Measurements from ENCODE around the gene OPN1LW. TPM values are rescaled to one million over a fixed set of nuclear protein-coding genes. Genes with fewer than 3 reads are reported as not detected.

OPN1LW gene
- total and polyA plus RNA-seq, 5 experiments from 2014 or later = not detected

- peaks cover 0 to 8% (median 0%) of the 10 kb centered on the region in 9 donors for H3K9me3 Mint-ChIP-seq
- ATAC-seq (no peak), DNase-seq (no peak)
- peaks cover 0 to 6% (median 4%) of the 10 kb centered on the region in 4 donors for H3K4me1 Mint-ChIP-seq
- H3K36me3 Mint-ChIP-seq = no peaks in the 10 kb centered on the region
- no peak overlapping the region for H3K4me3 Mint-ChIP-seq
- no peaks in the 10 kb centered on the region for H3K27me3 Mint-ChIP-seq
- no peak overlapping the region for H3K27ac Mint-ChIP-seq
- POLR2A ChIA-PET = no interaction called here
These were observed 26.5 kb upstream of the OPN1LW start for GRCh38 chrX:154117566-154117965.

DNA sequence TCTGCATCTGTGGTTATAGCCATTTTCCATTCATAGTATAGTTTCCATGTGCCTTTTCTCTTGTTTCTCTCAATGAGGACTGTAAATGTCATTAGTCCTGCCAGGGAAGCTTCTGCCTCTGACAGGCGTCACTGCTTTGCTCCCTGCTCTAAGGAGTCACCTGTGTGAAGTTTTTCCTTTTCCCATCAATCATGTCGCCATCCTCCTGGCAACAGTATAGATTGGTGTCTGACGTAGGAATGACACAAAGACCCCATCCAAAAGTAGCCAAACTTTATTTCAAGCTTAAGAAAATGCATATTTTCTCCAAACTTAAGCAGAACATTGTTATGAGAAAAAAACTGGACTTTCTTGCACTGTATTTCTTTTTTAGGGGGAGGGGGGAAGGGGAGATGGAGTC is 23.5 kb upstream of the OPN1LW start:
- Mint-ChIP-seq H3K27me3 (no peaks in the 10 kb centered on the region), H3K36me3 (no peaks in the 10 kb centered on the region), H3K27ac (no peak overlapping the region), H3K9me3 (peaks cover 0 to 8% (median 0%) of the 10 kb centered on the region in 9 donors), H3K4me1 (peaks cover 3 to 32% (median 16%) of the 10 kb centered on the region in 4 donors), H3K4me3 (no peak overlapping the region)
- ATAC-seq (no peak), DNase-seq (no peak)
- POLR2A ChIA-PET = interaction anchor here (0.6 kb wide), 1 partner anchor 18 kb away, joined by 3 read pairs; no protein-coding TSS in a partner anchor

DNA sequence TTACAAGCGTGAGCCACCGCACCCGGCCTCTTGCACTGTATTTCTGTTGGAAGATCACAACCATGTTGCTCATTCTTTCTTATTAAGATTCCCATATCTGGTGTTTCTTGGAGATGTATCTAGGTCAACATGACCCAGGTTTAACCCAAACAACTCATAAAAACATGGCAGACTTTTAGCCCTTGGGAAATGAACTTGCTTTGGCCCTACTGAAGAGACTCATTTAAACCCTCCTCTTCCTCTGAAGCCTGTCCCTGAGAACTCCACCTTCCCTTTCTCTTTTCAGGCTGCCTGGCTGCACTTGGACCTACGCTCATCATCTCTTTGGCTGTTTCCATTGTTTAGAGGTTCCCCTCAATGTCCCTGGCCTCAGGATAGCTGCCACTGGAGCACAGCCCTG is 22.8 kb upstream of the OPN1LW start:
- DNase-seq = no peak
- Mint-ChIP-seq H3K4me3 (no peak overlapping the region), H3K27me3 (no peaks in the 10 kb centered on the region), H3K4me1 (peaks cover 3 to 36% (median 18%) of the 10 kb centered on the region in 4 donors), H3K27ac (no peak overlapping the region), H3K36me3 (no peaks in the 10 kb centered on the region), H3K9me3 (peaks cover 0 to 8% (median 0%) of the 10 kb centered on the region in 9 donors)
- no peak for ATAC-seq
- POLR2A ChIA-PET = no interaction called here

DNA sequence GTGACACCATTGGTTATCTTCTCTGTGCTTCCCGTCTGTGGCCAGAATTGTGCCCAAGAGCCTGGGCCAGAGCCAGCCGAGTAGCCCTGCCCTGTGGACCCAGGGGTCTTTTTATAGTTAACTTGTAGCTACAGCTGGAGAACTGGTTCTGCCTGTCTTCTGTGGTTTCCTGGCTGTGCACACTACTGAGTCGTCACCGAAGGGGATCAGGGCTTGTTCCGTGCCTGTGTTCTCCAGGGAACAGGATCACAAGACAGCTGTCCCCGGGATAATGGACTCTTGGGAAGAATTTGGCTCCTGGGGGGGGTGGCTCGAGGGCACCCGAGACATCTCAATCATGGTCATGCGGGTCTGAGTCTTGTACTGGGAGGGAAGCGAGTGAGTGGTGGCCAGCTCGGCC is 22.1 kb upstream of the OPN1LW start:
- H3K4me1 Mint-ChIP-seq = peaks cover 3 to 36% (median 18%) of the 10 kb centered on the region in 4 donors
- H3K36me3 Mint-ChIP-seq = no peaks in the 10 kb centered on the region
- H3K27me3 Mint-ChIP-seq = no peaks in the 10 kb centered on the region
- DNase-seq (no peak), ATAC-seq (no peak)
- H3K4me3 Mint-ChIP-seq = no peak overlapping the region
- peaks cover 0 to 8% (median 0%) of the 10 kb centered on the region in 9 donors for H3K9me3 Mint-ChIP-seq
- peak overlapping the region in 2 of 10 donors; percentile 53 for H3K27ac Mint-ChIP-seq
- POLR2A ChIA-PET = no interaction called here

GRCh38 chrX:154123241-154124219 is 20.5 kb upstream of the OPN1LW start:
- peak overlapping the region in 7 of 10 donors; percentile 16 to 84 (median 56) for H3K27ac Mint-ChIP-seq
- ATAC-seq = peak; percentile 72 to 84
- no peaks in the 10 kb centered on the region for H3K36me3 Mint-ChIP-seq
- peaks cover 0 to 8% (median 0%) of the 10 kb centered on the region in 9 donors for H3K9me3 Mint-ChIP-seq
- POLR2A ChIA-PET = interaction anchor here (0.6 to 2.1 kb wide), 2 partner anchors 25 to 246 kb away, joined by 3 to 5 read pairs; partner anchors contain the start of gene MECP2
- H3K27me3 Mint-ChIP-seq = no peaks in the 10 kb centered on the region
- H3K4me1 Mint-ChIP-seq = peaks cover 3 to 36% (median 18%) of the 10 kb centered on the region in 4 donors
- peak in 4 of 10 donors; percentile 2 to 36 (median 20) for DNase-seq
- peak overlapping the region in 7 of 10 donors; percentile 32 to 72 (median 50) for H3K4me3 Mint-ChIP-seq

GRCh38 chrX:154125391-154126040 is 18.5 kb upstream of the OPN1LW start:
- Mint-ChIP-seq H3K27me3 (no peaks in the 10 kb centered on the region), H3K9me3 (peaks cover 0 to 4% (median 0%) of the 10 kb centered on the region in 9 donors), H3K36me3 (no peaks in the 10 kb centered on the region), H3K4me3 (peak overlapping the region in 2 of 10 donors; percentile 33 to 55), H3K27ac (peak overlapping the region in 3 of 10 donors; percentile 37 to 67 (median 56)), H3K4me1 (peaks cover 3 to 36% (median 18%) of the 10 kb centered on the region in 4 donors)
- DNase-seq = peak in 3 of 10 donors; percentile 0 to 22 (median 18)
- peak; percentile 55 to 68 for ATAC-seq
- POLR2A ChIA-PET = no interaction called here

GRCh38 chrX:154126101-154126500 is 17.9 kb upstream of the OPN1LW start:
- no peak for ATAC-seq
- no peak for DNase-seq
- H3K27ac Mint-ChIP-seq = peak overlapping the region in 1 of 10 donors; percentile 37
- POLR2A ChIA-PET = no interaction called here
- H3K9me3 Mint-ChIP-seq = peaks cover 0 to 2% (median 0%) of the 10 kb centered on the region in 9 donors
- H3K4me1 Mint-ChIP-seq = peaks cover 3 to 36% (median 18%) of the 10 kb centered on the region in 4 donors
- H3K4me3 Mint-ChIP-seq = peak overlapping the region in 1 of 10 donors; percentile 51
- no peaks in the 10 kb centered on the region for H3K27me3 Mint-ChIP-seq
- no peaks in the 10 kb centered on the region for H3K36me3 Mint-ChIP-seq

DNA sequence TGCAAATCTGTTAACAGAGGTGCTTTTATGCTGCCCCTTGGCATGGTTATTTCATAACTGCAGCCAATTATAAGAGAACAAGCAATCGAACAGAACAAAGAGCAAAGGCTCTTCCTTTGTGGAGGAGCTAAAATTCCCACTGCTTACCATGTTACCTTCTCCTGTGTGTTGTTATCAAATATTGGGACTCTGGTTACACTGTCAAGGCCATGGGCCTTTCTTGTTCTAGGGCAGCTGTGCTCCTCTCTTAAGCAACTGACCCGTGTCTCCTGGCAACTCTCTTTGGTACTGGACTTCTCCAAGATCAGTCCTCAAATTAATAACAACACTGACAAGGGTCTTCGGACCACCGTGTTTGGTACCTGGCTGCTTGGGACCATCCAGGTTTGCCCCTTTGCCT is 12.1 kb upstream of the OPN1LW start:
- Mint-ChIP-seq H3K36me3 (no peaks in the 10 kb centered on the region), H3K4me3 (no peak overlapping the region), H3K27ac (no peak overlapping the region), H3K4me1 (peaks cover 5 to 17% (median 12%) of the 10 kb centered on the region in 4 donors), H3K9me3 (no peaks in the 10 kb centered on the region), H3K27me3 (no peaks in the 10 kb centered on the region)
- ATAC-seq (no peak), DNase-seq (no peak)
- POLR2A ChIA-PET = interaction anchor here (0.6 kb wide), 1 partner anchor 186 kb away, joined by 4 read pairs; no protein-coding TSS in a partner anchor

DNA sequence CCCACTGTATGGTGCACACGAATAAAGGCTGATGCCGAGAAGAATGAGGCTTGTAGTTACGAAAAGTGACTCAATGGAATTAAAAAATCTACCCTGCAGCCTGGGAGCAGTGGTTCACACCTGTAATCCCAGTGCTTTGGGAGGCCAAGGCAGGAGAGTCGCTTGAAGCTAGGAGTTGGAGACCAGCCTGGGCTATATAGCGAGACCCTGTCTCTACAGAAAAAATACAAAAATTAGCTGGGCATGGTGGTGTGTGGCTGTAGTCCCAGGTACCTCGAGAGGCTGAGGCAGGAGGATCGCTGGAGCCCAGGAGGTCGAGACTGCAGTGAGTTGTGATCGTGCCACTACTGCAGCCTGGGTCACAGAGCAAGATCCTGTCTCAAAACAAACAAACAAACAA is 11.7 kb upstream of the OPN1LW start:
- no peak overlapping the region for H3K27ac Mint-ChIP-seq

DNA sequence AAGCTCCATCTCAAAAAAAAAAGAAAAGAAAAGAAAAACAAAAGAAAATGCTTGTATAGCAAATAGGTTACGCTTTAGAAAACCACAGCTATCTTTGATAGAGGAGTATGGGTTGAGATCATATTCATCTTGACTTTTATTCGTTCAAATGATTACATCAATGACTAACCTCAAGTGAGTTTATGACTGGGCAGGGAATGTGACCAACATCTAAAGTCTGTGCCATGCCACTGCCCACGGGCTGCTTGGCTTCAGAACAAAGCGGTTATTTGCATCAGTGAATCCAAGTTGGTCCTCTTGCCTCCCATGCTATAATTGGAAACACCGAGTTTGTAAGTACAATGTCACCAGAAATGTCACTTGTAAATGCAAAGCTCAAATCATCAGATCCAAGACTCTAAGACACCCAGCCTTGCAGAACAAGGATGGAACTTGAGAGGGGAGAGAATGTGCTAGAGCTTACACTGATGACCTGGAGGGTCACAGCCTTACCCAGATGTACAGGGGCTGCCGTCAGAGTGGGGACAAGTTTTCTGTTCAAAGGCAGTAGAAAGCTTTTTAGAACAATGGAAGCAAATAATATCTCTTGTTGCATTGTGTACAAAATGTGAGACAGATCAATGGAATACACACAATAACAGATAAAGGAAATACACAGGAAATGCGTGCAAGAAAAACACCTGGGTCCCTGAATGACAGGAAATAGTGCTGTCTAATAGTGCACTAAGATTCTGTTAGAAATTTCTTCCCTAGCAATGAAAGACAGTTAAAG is 8.4 kb upstream of the OPN1LW start:
- no peaks in the 10 kb centered on the region for H3K9me3 Mint-ChIP-seq
- peak overlapping the region; percentile 61 to 93 (median 86) for H3K27ac Mint-ChIP-seq
- DNase-seq (peak in 3 of 10 donors; percentile 1 to 46 (median 40)), ATAC-seq (peak; percentile 19 to 74)
- no peaks in the 10 kb centered on the region for H3K36me3 Mint-ChIP-seq
- peaks cover 9 to 23% (median 13%) of the 10 kb centered on the region in 4 donors for H3K4me1 Mint-ChIP-seq
- POLR2A ChIA-PET = interaction anchor here (0.9 to 2.2 kb wide), 3 partner anchors 42 to 411 kb away, joined by 3 to 5 read pairs (median 3); partner anchors contain the start of gene G6PD
- H3K27me3 Mint-ChIP-seq = no peaks in the 10 kb centered on the region
- H3K4me3 Mint-ChIP-seq = peak overlapping the region in 9 of 10 donors; percentile 57 to 85 (median 80)

More for the DNA sequence above, 11.7 kb upstream of the OPN1LW start:
- H3K36me3 Mint-ChIP-seq = no peaks in the 10 kb centered on the region
- H3K4me1 Mint-ChIP-seq = peaks cover 5 to 17% (median 12%) of the 10 kb centered on the region in 4 donors
- no peak for DNase-seq
- H3K27me3 Mint-ChIP-seq = no peaks in the 10 kb centered on the region
- ATAC-seq = no peak
- H3K9me3 Mint-ChIP-seq = no peaks in the 10 kb centered on the region
- POLR2A ChIA-PET = interaction anchor here (0.6 kb wide), 1 partner anchor 186 kb away, joined by 4 read pairs; no protein-coding TSS in a partner anchor
- H3K4me3 Mint-ChIP-seq = no peak overlapping the region

DNA sequence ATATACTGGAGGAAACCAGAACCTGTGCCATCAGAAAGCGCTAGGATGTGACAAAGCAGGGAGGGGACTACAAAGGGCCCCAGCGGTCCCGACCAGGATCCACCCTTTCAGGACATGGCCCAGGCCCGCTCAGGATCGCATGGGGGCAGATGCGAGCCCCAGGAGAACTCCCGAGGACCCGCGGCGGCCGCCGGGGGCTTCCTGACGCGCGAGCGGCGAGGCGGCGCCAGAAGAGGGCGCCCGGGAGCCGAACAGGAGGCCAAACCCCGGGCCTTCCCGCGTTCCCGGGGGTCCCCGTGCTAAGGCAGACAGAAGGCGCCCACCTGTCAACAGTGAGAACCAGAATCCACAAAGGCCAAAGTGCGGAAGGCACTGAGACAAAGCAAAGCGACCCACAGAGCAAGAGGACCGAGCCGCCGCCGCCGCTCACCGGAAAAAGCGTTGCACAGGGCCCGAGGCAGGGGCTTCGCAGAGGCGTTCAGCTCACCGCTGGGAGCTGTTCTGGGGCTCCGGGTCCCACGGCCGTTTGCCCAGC is 7.3 kb upstream of the OPN1LW start:
- peaks cover 9 to 23% (median 13%) of the 10 kb centered on the region in 4 donors for H3K4me1 Mint-ChIP-seq
- peak overlapping the region in 9 of 10 donors; percentile 61 to 94 (median 88) for H3K27ac Mint-ChIP-seq
- H3K9me3 Mint-ChIP-seq = no peaks in the 10 kb centered on the region
- H3K27me3 Mint-ChIP-seq = no peaks in the 10 kb centered on the region
- ATAC-seq (peak; percentile 77 to 91), DNase-seq (peak; percentile 50 to 80 (median 72))
- POLR2A ChIA-PET = interaction anchor here (0.7 to 2.2 kb wide), 5 partner anchors 43 to 410 kb away, joined by 3 to 5 read pairs (median 3); partner anchors contain the start of gene G6PD
- H3K4me3 Mint-ChIP-seq = peak overlapping the region; percentile 72 to 85 (median 80)
- no peaks in the 10 kb centered on the region for H3K36me3 Mint-ChIP-seq
